Gastroesophageal sphincter (tissue), 4 donors: ENCODE measurements around the gene FGR. TPM values are rescaled to one million over a fixed set of nuclear protein-coding genes. Genes with fewer than 3 reads are reported as not detected.
A peak's percentile ranks its signal among the peaks of the same experiment; 100 is the strongest.

Source experiments
- ATAC-seq: fragments of 150-250 bp; one replicate; pipeline ENCODE4 v1.9.1; 2016; ENCODE audit warnings: mild to moderate bottlenecking, moderate library complexity
- H3K27ac ChIP-seq, 4 donors: fragments of 200-600 bp; sonication (generic) in 3 of 4; 1 replicate in 3 of 4; 2 replicates in 1 of 4; pipeline ENCODE4 v1.5.1; 2016 to 2019
- H3K27me3 ChIP-seq: fragments of 200-600 bp; sonication (generic); one replicate; pipeline ENCODE4 v1.5.1; 2019
- H3K36me3 ChIP-seq, 2 donors: fragments of 200-600 bp; sonication (generic); one replicate each; pipeline ENCODE4 v1.5.1; 2019; ENCODE audit warnings: control low read depth in 1 of 2
- H3K4me1 ChIP-seq, 3 donors: fragments of 200-600 bp; sonication (generic); 1 replicate in 2 of 3; 2 replicates in 1 of 3; pipeline ENCODE4 v1.5.1; 2016 to 2019; ENCODE audit warnings: control low read depth in 2 of 3
- H3K4me3 ChIP-seq, 2 donors: fragments of 200-600 bp; sonication (generic); one replicate each; pipeline ENCODE4 v1.5.1; 2019; ENCODE audit warnings: mild to moderate bottlenecking in 1 of 2, moderate library complexity in 1 of 2
- H3K9me3 ChIP-seq, 3 donors: fragments of 200-600 bp; sonication (generic); one replicate each; pipeline ENCODE4 v1.5.1; 2017 to 2019; ENCODE audit warnings: control low read depth in 2 of 3
- EP300 ChIP-seq: sonication (generic); formaldehyde crosslinking; IDR thresholded peaks from one replicate; pipeline ENCODE4 v1.6.1; 2017; ENCODE audit warnings: antibody characterized with exemption, mild to moderate bottlenecking
- POLR2A ChIP-seq, 2 donors: fragments of 450-650 bp; IDR thresholded peaks; one replicate each; pipeline ENCODE4 v1.6.1; 2017; ENCODE audit warnings: antibody characterized with exemption in 2 of 2, mild to moderate bottlenecking in 2 of 2, moderate library complexity in 1 of 2
- POLR2AphosphoS5 ChIP-seq: sonication (generic); formaldehyde crosslinking; IDR thresholded peaks from one replicate; pipeline ENCODE4 v1.6.1; 2017; ENCODE audit warnings: antibody characterized with exemption
- WGBS, 2 donors: methylation state at CpG; one replicate each; pipeline ENCODE4 v1.1.5; 2018; ENCODE audit warnings: low coverage in 1 of 2; 5-methylcytosine and 5-hydroxymethylcytosine counted together
- total RNA-seq, 4 donors: library from RNA; depleted of rRNA; stranded (reverse); fragments of >200 nt; gene quantifications; one replicate each; pipeline ENCODE4 v1.1.0, GENCODE V29; 2016
- TF ChIP-seq, protein P1 (sequence below), 4 experiments: fragments of 200-600 bp in 2 of 4; fragments of 450-650 bp in 2 of 4; sonication (generic) in 1 of 4; IDR thresholded peaks; one replicate each; pipeline ENCODE4 v1.5.1; 2017 to 2019; ENCODE audit warnings: antibody characterized with exemption in 4 of 4, mild to moderate bottlenecking in 2 of 4, moderate library complexity in 2 of 4

FGR gene
- total RNA-seq, 4 donors from 2014 or later: 9.2 to 17.8 (median 10.1) TPM

GRCh38 chr1:27665016-27665651 lies 30.1 kb upstream of the FGR start:
- ATAC-seq: no peak
- Histone ChIP-seq H3K9me3 (no peaks in the 10 kb centered on the region), H3K27ac (no peak overlapping the region), H3K27me3 (no peaks in the 10 kb centered on the region), H3K4me1 (peaks cover 0 to 40% (median 12%) of the 10 kb centered on the region in 3 donors), H3K4me3 (no peak overlapping the region), H3K36me3 (peaks cover 0 to 40% of the 10 kb centered on the region in 2 donors)
- TF ChIP-seq EP300 (no peak), POLR2AphosphoS5 (no peak), POLR2A (IDR thresholded peaks at IDR 0.05) (no peak)
- TF ChIP-seq, protein P1, sequence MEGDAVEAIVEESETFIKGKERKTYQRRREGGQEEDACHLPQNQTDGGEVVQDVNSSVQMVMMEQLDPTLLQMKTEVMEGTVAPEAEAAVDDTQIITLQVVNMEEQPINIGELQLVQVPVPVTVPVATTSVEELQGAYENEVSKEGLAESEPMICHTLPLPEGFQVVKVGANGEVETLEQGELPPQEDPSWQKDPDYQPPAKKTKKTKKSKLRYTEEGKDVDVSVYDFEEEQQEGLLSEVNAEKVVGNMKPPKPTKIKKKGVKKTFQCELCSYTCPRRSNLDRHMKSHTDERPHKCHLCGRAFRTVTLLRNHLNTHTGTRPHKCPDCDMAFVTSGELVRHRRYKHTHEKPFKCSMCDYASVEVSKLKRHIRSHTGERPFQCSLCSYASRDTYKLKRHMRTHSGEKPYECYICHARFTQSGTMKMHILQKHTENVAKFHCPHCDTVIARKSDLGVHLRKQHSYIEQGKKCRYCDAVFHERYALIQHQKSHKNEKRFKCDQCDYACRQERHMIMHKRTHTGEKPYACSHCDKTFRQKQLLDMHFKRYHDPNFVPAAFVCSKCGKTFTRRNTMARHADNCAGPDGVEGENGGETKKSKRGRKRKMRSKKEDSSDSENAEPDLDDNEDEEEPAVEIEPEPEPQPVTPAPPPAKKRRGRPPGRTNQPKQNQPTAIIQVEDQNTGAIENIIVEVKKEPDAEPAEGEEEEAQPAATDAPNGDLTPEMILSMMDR (IDR thresholded peaks at IDR 0.05): no peak
- WGBS, 2 donors: 76 to 85% methylated on average over 5 to 7 of the region's 9 CpGs

GRCh38 chr1:27664291-27664690 lies 29.3 kb upstream of the FGR start:
- Histone ChIP-seq H3K9me3 (no peaks in the 10 kb centered on the region), H3K27me3 (no peaks in the 10 kb centered on the region)

DNA sequence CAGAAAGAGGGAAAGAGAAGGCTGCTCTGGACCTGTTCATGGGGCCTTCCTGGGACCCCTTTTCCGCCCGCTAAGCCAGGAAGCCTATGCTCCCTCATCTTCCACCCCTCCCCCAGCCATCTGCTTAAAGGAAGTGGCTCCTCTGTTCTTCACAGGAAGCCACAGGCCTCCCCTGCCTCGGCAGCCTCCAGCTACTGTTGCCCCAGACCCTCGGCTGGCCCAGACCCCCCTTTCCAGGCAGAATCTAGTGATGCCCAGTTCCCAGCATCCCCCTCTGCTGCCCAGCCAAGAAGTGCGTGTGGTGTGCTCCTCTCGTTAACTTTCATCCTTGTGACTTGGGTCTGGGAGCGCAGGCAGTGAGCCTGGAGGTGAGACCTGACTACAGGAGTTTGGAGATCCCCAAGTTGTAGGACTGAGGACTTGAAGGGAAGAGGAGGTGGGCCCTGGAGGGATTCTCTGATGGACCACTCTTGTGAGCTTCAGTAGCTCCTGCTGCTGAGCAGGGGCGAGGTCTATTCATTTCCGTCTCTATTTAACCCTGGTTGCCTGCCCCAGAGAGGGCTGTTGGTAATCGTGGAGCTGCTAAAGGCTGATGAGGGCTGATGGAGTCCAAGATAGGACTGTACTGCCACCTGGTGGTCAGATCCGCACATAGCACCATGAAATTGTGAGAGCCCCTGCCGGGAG lies 27.9 kb upstream of the FGR start:
- H3K27ac ChIP-seq: peak overlapping the region in 3 of 4 donors; percentile 43 to 63 (median 56)
- no peak for TF ChIP-seq POLR2A (IDR thresholded peaks at IDR 0.05)
- TF ChIP-seq, protein P1 (IDR thresholded peaks at IDR 0.05): peak in 3 of 4 experiments; percentile 88 to 99 (median 96)
- WGBS, 2 donors: 0 to 56% methylated on average over 3 of the region's 12 CpGs
- peaks cover 0 to 39% (median 11%) of the 10 kb centered on the region in 3 donors for H3K4me1 ChIP-seq
- H3K9me3 ChIP-seq: no peaks in the 10 kb centered on the region
- peaks cover 0 to 32% of the 10 kb centered on the region in 2 donors for H3K36me3 ChIP-seq
- H3K4me3 ChIP-seq: no peak overlapping the region
- peak; percentile 57 for ATAC-seq
- H3K27me3 ChIP-seq: no peaks in the 10 kb centered on the region

More at GRCh38 chr1:27664291-27664690, 29.3 kb upstream of the FGR start:
- Histone ChIP-seq H3K36me3 (peaks cover 0 to 40% of the 10 kb centered on the region in 2 donors), H3K4me1 (peaks cover 0 to 40% (median 8%) of the 10 kb centered on the region in 3 donors), H3K27ac (no peak overlapping the region), H3K4me3 (no peak overlapping the region)
- no peak for ATAC-seq
- TF ChIP-seq, protein P1 (IDR thresholded peaks at IDR 0.05): no peak
- TF ChIP-seq EP300 (no peak), POLR2AphosphoS5 (no peak), POLR2A (IDR thresholded peaks at IDR 0.05) (no peak)
- 87% methylated on average over 5 of the region's 8 CpGs; no CpG with 5 or more reads in 1 of the 2 donors for WGBS, 2 donors

- ATAC-seq: no peak
- Histone ChIP-seq H3K36me3 (peaks cover 0 to 26% of the 10 kb centered on the region in 2 donors), H3K9me3 (no peaks in the 10 kb centered on the region), H3K27ac (peak overlapping the region in 2 of 4 donors; percentile 56 to 63), H3K4me3 (no peak overlapping the region), H3K27me3 (no peaks in the 10 kb centered on the region), H3K4me1 (peaks cover 0 to 38% (median 11%) of the 10 kb centered on the region in 3 donors)
- TF ChIP-seq, protein P1 (IDR thresholded peaks at IDR 0.05): no peak
- TF ChIP-seq POLR2AphosphoS5: no peak
- no peak for TF ChIP-seq EP300
- no peak for TF ChIP-seq POLR2A (IDR thresholded peaks at IDR 0.05)
- WGBS, 2 donors: 74 to 85% methylated on average over 3 to 4 of the region's 5 CpGs
Measured at GRCh38 chr1:27662261-27662660, 27.3 kb upstream of the FGR start.
